Right ventricle myocardium superior (tissue), 1 donor: Measurements from ENCODE around the gene MILR1. TPM values are rescaled to one million over a fixed set of nuclear protein-coding genes. Genes with fewer than 3 reads are reported as not detected.
A peak's percentile ranks its signal among the peaks of the same experiment; 100 is the strongest.

Experiments used
- ATAC-seq: fragments of 200-7000 bp; cut with Tn5 transposase; one replicate; pipeline ENCODE4 v1.9.1; 2020; ENCODE audit warnings: mild to moderate bottlenecking; ENCODE audit not compliant: poor library complexity
- DNase-seq: peaks from one replicate; pipeline ENCODE4 v3.0.0-alpha.2; 2020
- intact Hi-C: fragments of 100-400 bp; cut with DNase I; formaldehyde crosslinking; loops from one replicate; pipeline ENCODE4 v1.11.2; 2022
- total RNA-seq: library from RNA; stranded (reverse); fragmentation: NEBNext Ultra II Directional; extraction: Animal tissue kit (Norgen Biotek cat#: 25700); gene quantifications from one replicate; pipeline ENCODE4 v1.2.1, GENCODE V29; 2021
- donor health status: DM: no; HTN: yes; CAD: no; lungs with severe emphysema.

Gene MILR1
- total RNA-seq, 1 donor from 2014 or later: 2.2 TPM

GRCh38 chr17:64496786-64497564 is 48.1 kb downstream of the MILR1 start, which contains the start of gene POLG2:
Gene POLG2 (minus strand): TSS chr17:64497054. CDS start chr17:64496968, 86 bp downstream.
- intact Hi-C loops: no loop called here
- ATAC-seq: peak; percentile 97

DNA sequence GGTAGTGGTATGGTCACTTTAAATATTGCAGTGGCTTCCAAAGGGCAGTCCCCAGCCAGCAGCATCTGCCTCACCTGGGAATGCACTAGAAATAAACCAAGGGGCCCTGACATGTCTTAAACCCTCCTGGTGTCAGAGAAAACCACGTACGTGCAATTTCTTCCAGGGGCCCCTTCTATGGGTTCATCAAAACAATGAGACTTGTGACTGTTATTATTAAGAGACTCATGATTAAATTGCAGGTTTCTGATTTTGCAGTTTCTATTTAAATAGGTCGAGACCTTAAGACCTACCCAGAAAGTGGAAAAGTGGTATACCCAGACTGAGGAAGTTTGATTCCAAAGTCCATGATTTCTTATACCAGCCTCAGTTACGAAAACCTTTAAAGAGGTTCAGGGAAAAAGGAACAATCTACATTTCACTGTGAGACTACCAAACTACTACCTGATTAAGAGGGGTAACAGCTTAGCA is 48.7 kb downstream of the MILR1 start:
- no peak for ATAC-seq
- intact Hi-C loops: no loop called here
- no peak for DNase-seq

More at GRCh38 chr17:64496786-64497564, 48.1 kb downstream of the MILR1 start, which contains the start of gene POLG2:
- DNase-seq: peak; percentile 98

DNA sequence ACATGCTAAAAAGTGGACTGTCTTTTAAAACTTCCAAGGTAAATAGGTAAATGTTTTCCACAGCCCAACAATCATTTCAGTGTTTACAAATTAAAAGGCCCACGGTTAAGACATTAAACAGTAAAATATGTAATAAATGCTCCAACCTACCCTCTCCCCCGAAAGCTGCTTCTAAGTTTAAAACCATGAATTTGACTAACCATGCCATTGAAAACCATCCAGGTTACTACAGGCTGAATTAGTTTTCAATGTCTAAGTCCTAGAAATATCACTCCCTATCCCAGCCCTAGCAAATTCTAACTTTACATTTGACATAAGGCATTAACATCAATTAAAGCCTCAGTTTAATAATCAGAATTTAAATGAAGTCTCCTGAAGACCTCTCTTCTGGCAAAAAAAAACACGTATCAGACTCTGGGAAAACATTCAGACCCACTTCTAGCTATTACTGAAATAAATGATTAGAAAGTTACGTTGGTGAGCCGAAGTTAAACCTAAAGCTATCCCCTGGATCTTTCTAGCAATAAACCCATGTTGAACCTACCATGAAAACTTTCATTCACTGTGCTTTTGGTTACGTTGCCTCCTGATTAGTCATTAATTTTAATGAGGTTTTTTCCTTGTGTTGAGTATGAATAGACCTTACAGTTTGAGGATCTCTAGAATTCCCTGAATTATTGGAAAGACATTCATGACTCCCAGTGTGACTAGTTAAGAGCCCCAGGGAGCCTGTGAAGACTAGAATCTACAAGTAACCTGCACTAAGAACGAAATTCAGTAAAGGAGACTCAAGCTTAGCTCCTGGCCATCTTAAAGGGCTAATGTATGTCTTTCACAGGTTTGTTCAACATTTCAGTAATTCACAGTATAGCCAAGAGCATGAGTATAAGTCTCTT is 49.6 kb downstream of the MILR1 start:
- no peak for ATAC-seq
- DNase-seq: no peak
- intact Hi-C loops: no loop called here

DNA sequence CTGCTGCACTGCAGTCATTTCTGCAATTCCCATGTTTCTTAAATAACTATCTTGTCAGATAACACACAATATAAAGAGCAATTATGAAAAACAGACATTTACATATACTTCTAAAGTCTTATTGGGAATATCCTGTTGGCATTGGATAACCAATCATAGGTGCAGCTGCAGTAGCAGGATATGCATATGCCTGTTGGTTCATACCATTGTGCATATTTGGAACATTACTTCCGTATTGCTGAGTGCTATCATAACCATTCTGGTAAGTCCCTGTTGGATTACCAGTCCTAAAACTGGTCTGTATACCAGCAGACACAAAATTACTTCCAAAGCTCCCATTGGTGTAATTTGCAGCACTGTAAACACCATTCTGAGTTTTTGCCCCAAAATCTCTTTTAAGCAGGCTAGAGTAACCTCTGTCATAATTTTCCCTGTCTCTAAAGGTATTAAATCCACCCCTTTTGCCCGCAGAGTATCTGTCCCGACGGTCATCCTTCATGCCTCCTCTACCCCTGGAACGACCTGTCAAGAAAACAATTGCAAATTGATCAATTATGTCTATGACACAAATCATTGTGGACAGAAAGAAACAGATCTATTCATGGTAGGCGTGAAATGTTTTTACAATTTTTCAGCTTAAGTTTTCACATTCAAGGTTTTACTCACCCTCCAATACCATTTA is 51.0 kb downstream of the MILR1 start:
- DNase-seq (no peak), ATAC-seq (no peak)
- intact Hi-C loops: no loop called here

- ATAC-seq: no peak
- DNase-seq: no peak
- intact Hi-C loops: no loop called here
Observed at GRCh38 chr17:64500487-64500859, 51.6 kb downstream of the MILR1 start.

DNA sequence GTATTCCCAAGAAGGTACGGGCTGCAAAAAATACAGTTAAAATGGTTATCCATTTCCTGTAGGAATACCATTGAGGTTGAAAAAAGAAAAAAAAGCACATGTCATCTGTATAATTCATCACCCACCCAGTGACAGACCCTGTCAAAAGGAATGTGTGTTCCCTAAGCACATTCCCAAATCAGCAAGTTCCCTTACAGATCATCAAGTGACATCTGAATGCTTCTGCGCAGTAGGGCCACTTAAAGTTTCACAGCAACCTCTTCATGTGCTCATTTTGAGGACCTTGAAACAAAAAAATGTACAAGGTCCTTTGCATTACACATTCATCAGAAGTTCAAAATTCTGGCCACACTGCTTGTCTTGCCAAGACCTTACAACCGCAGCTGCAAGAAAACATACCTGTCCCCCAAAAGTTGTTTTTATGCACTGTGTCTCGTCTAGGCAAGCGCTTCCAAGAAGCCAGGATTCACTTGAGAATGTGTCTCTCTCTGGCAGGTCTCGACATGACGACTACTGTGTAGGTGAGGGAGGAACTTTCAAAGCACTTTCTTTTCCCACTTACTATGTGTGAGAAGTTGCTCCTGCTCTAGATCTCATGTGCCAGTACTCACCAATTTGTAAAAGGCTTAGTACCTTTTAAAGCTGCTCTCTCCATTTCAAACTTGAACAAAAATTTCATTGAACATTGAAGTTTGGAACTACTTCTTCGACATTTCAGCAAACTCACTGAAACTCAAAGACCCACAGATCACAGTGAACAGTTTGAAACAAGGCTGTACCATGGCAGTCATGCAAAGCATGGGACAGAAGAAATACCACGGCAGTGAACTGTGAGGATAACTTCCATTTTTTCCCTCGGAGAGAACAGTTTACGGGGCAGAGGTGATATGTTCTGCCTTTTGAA is 52.2 kb downstream of the MILR1 start:
- intact Hi-C loops: no loop called here
- DNase-seq: no peak
- ATAC-seq: no peak

GRCh38 chr17:64502021-64502420 is 53.1 kb downstream of the MILR1 start:
- DNase-seq (no peak), ATAC-seq (no peak)
- intact Hi-C loops: no loop called here

DNA sequence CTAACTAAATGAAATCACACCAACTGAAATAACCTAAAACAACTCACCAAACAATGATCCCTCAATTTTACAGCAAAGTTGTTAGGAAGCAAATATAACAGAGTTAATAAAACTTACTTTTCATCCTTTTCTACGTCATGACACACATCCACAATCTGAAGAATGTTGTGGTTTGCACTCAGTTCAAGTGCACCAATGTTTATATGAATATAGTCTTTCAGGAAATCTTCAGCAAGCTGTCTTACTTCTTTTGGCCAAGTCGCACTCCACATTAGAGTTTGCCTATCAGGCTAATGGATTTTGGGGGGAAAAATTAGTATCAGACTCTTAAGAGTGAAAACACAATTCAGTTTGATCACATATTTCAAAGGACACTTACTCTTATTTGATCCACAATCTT is 53.9 kb downstream of the MILR1 start:
- ATAC-seq (no peak), DNase-seq (no peak)
- intact Hi-C loops: no loop called here

GRCh38 chr17:64503341-64503740 is 54.4 kb downstream of the MILR1 start:
- ATAC-seq: no peak
- intact Hi-C loops: no loop called here

GRCh38 chr17:64503821-64504768 is 55.2 kb downstream of the MILR1 start:
- intact Hi-C loops: no loop called here

More at GRCh38 chr17:64503341-64503740, 54.4 kb downstream of the MILR1 start:
- no peak for DNase-seq

GRCh38 chr17:64504769-64505339 is 55.9 kb downstream of the MILR1 start:
- intact Hi-C loops: no loop called here
- ATAC-seq (no peak), DNase-seq (no peak)

More at GRCh38 chr17:64503821-64504768, 55.2 kb downstream of the MILR1 start:
- ATAC-seq (no peak), DNase-seq (no peak)

GRCh38 chr17:64505340-64506200 is 56.7 kb downstream of the MILR1 start:
- DNase-seq (peak; percentile 94), ATAC-seq (peak; percentile 80)
- intact Hi-C loops: no loop called here

GRCh38 chr17:64506201-64506575 is 57.3 kb downstream of the MILR1 start, which contains the start of gene DDX5:
Gene DDX5 (minus strand): TSS chr17:64506289. CDS start chr17:64506119, 170 bp downstream.
- intact Hi-C loops: no loop called here
- peak; percentile 98 for DNase-seq
- peak; percentile 86 for ATAC-seq

GRCh38 chr17:64506576-64507412 is 57.9 kb downstream of the MILR1 start, which contains the start of gene CEP95:
Gene CEP95 (plus strand): TSS chr17:64506977. CDS start chr17:64507098, 121 bp downstream.
- intact Hi-C loops: no loop called here
- ATAC-seq: peak; percentile 84
- DNase-seq: peak; percentile 96

GRCh38 chr17:64507413-64507782 is 58.5 kb downstream of the MILR1 start:
- peak; percentile 26 for ATAC-seq
- no peak for DNase-seq
- intact Hi-C loops: no loop called here
